ENCODE measurements around the gene CDH18.

DNA sequence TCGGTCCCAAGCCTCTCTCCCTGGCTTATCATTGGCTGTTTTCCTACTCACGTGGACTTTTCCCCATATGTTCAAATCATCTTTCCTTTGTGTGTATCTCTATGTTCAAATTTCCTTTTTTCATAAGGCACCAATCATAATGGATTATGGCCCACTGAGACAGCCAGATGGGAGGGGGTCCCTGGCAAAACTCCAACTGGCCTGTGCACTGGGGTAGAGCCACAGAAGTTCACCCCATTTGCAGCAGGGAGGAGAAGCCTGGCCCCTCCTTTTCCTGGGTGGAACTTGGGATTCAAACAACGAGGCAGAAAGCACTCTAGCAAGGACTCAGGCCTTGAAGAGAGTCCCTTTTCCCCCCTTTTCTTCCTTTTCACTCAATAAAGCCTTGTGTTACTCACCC lies 362.4 kb downstream of the CDH18 start:
- TF ChIP-seq CTCF (conservative IDR thresholded peaks at IDR 0.05; ENCODE audit: low read depth, low read length) (no peak), MXI1 (IDR thresholded peaks at IDR 0.05; ENCODE audit: borderline replicate concordance, low read depth, low read length) (no peak), CHD1 (IDR thresholded peaks at IDR 0.05; ENCODE audit: low read depth, low read length) (no peak), RAD21 (IDR thresholded peaks at IDR 0.05; ENCODE audit: low read length) (no peak), SMC3 (IDR thresholded peaks at IDR 0.05; ENCODE audit: low read depth, low read length) (no peak), RFX5 (IDR thresholded peaks at IDR 0.05; ENCODE audit: low read depth, low read length) (no peak), POLR2A (IDR thresholded peaks at IDR 0.05; ENCODE audit: low read depth, low read length) (no peak), MAFK (IDR thresholded peaks at IDR 0.05; ENCODE audit: low read depth, low read length) (no peak), ELK1 (IDR thresholded peaks at IDR 0.05; ENCODE audit: borderline replicate concordance, low read depth, low read length) (no peak)
- TF ChIP-seq, protein P1, sequence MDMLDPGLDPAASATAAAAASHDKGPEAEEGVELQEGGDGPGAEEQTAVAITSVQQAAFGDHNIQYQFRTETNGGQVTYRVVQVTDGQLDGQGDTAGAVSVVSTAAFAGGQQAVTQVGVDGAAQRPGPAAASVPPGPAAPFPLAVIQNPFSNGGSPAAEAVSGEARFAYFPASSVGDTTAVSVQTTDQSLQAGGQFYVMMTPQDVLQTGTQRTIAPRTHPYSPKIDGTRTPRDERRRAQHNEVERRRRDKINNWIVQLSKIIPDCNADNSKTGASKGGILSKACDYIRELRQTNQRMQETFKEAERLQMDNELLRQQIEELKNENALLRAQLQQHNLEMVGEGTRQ (IDR thresholded peaks at IDR 0.05; ENCODE audit: low read depth, low read length), result no peak
